Measurements from ENCODE around the gene PPP2R2B.

Gene PPP2R2B

GRCh38 chr5:146600376-146600775, 278.2 kb downstream of the PPP2R2B start:
- no peaks in the 10 kb centered on the region for H3K36me3 Mint-ChIP-seq
- H3K9me3 Mint-ChIP-seq = no peaks in the 10 kb centered on the region
- H3K27ac Mint-ChIP-seq = no peak overlapping the region
- DNase-seq (ENCODE audit: low spot score in 2 of 2) = no peak
- no peak for ATAC-seq
- no peak overlapping the region for H3K4me3 Mint-ChIP-seq
- H3K4me1 Mint-ChIP-seq = no peaks in the 10 kb centered on the region

GRCh38 chr5:146599261-146599660, 279.3 kb downstream of the PPP2R2B start:
- ATAC-seq (no peak), DNase-seq (ENCODE audit: low spot score in 2 of 2) (no peak)
- no peaks in the 10 kb centered on the region for H3K36me3 Mint-ChIP-seq
- H3K4me1 Mint-ChIP-seq = no peaks in the 10 kb centered on the region
- H3K4me3 Mint-ChIP-seq = no peak overlapping the region
- H3K9me3 Mint-ChIP-seq = no peaks in the 10 kb centered on the region
- H3K27ac Mint-ChIP-seq = no peak overlapping the region

- no peak for DNase-seq (ENCODE audit: low spot score in 2 of 2)
- no peak for ATAC-seq
- Mint-ChIP-seq H3K4me1 (no peaks in the 10 kb centered on the region), H3K9me3 (no peaks in the 10 kb centered on the region), H3K4me3 (no peak overlapping the region), H3K36me3 (peaks cover 23% of the 10 kb centered on the region), H3K27ac (no peak overlapping the region)
Observed at GRCh38 chr5:146595088-146595487, 283.5 kb downstream of the PPP2R2B start.

- no peaks in the 10 kb centered on the region for H3K9me3 Mint-ChIP-seq
- no peak overlapping the region for H3K4me3 Mint-ChIP-seq
- DNase-seq (ENCODE audit: low spot score in 2 of 2) = no peak
- H3K27ac Mint-ChIP-seq = no peak overlapping the region
- peaks cover 35% of the 10 kb centered on the region for H3K36me3 Mint-ChIP-seq
- H3K4me1 Mint-ChIP-seq = no peaks in the 10 kb centered on the region
- no peak for ATAC-seq
Observed at GRCh38 chr5:146592352-146592751, 286.2 kb downstream of the PPP2R2B start.

- DNase-seq (ENCODE audit: low spot score in 2 of 2) (no peak), ATAC-seq (no peak)
- no peak overlapping the region for H3K4me3 Mint-ChIP-seq
- no peaks in the 10 kb centered on the region for H3K9me3 Mint-ChIP-seq
- no peak overlapping the region for H3K27ac Mint-ChIP-seq
- no peaks in the 10 kb centered on the region for H3K4me1 Mint-ChIP-seq
- peaks cover 33% of the 10 kb centered on the region for H3K36me3 Mint-ChIP-seq
Observed at GRCh38 chr5:146589028-146589345, 289.6 kb downstream of the PPP2R2B start.

- H3K27ac Mint-ChIP-seq = no peak overlapping the region
- no peak overlapping the region for H3K4me3 Mint-ChIP-seq
- H3K36me3 Mint-ChIP-seq = peaks cover 29% of the 10 kb centered on the region
- no peaks in the 10 kb centered on the region for H3K9me3 Mint-ChIP-seq
- DNase-seq (ENCODE audit: low spot score in 2 of 2) (no peak), ATAC-seq (no peak)
- no peaks in the 10 kb centered on the region for H3K4me1 Mint-ChIP-seq
Observed at GRCh38 chr5:146588331-146589027, 290.1 kb downstream of the PPP2R2B start.

- no peak overlapping the region for H3K4me3 Mint-ChIP-seq
- H3K27ac Mint-ChIP-seq = no peak overlapping the region
- no peak for DNase-seq (ENCODE audit: low spot score in 2 of 2)
- no peaks in the 10 kb centered on the region for H3K9me3 Mint-ChIP-seq
- no peaks in the 10 kb centered on the region for H3K4me1 Mint-ChIP-seq
- no peak for ATAC-seq
- H3K36me3 Mint-ChIP-seq = peaks cover 28% of the 10 kb centered on the region
Observed at GRCh38 chr5:146586752-146587151, 291.8 kb downstream of the PPP2R2B start.

GRCh38 chr5:146584750-146585149, 293.8 kb downstream of the PPP2R2B start:
- H3K4me1 Mint-ChIP-seq = no peaks in the 10 kb centered on the region
- DNase-seq (ENCODE audit: low spot score in 2 of 2) (no peak), ATAC-seq (no peak)
- H3K9me3 Mint-ChIP-seq = peaks cover 2% of the 10 kb centered on the region
- H3K4me3 Mint-ChIP-seq = no peak overlapping the region
- peaks cover 8% of the 10 kb centered on the region for H3K36me3 Mint-ChIP-seq
- no peak overlapping the region for H3K27ac Mint-ChIP-seq

- no peaks in the 10 kb centered on the region for H3K36me3 Mint-ChIP-seq
- DNase-seq (ENCODE audit: low spot score in 2 of 2) = no peak
- no peaks in the 10 kb centered on the region for H3K4me1 Mint-ChIP-seq
- H3K4me3 Mint-ChIP-seq = no peak overlapping the region
- H3K9me3 Mint-ChIP-seq = peaks cover 7% of the 10 kb centered on the region
- no peak overlapping the region for H3K27ac Mint-ChIP-seq
- no peak for ATAC-seq
Observed at GRCh38 chr5:146582051-146582596, 296.4 kb downstream of the PPP2R2B start.

- no peak overlapping the region for H3K4me3 Mint-ChIP-seq
- H3K9me3 Mint-ChIP-seq = peaks cover 18% of the 10 kb centered on the region
- ATAC-seq = no peak
- H3K27ac Mint-ChIP-seq = no peak overlapping the region
- DNase-seq (ENCODE audit: low spot score in 2 of 2) = no peak
- no peaks in the 10 kb centered on the region for H3K36me3 Mint-ChIP-seq
- no peaks in the 10 kb centered on the region for H3K4me1 Mint-ChIP-seq
Observed at GRCh38 chr5:146580237-146580636, 298.3 kb downstream of the PPP2R2B start.

GRCh38 chr5:146574713-146575112, 303.8 kb downstream of the PPP2R2B start:
- no peak for DNase-seq (ENCODE audit: low spot score in 2 of 2)
- H3K4me1 Mint-ChIP-seq = no peaks in the 10 kb centered on the region
- H3K4me3 Mint-ChIP-seq = no peak overlapping the region
- no peak overlapping the region for H3K27ac Mint-ChIP-seq
- no peak for ATAC-seq
- H3K36me3 Mint-ChIP-seq = no peaks in the 10 kb centered on the region
- peaks cover 16% of the 10 kb centered on the region for H3K9me3 Mint-ChIP-seq

- H3K4me3 Mint-ChIP-seq = no peak overlapping the region
- no peak for DNase-seq (ENCODE audit: low spot score in 2 of 2)
- ATAC-seq = no peak
- H3K36me3 Mint-ChIP-seq = no peaks in the 10 kb centered on the region
- no peaks in the 10 kb centered on the region for H3K4me1 Mint-ChIP-seq
- no peak overlapping the region for H3K27ac Mint-ChIP-seq
- no peaks in the 10 kb centered on the region for H3K9me3 Mint-ChIP-seq
Observed at GRCh38 chr5:146568161-146568560, 310.4 kb downstream of the PPP2R2B start.

GRCh38 chr5:146565764-146566367, 312.7 kb downstream of the PPP2R2B start:
- Mint-ChIP-seq H3K9me3 (no peaks in the 10 kb centered on the region), H3K4me1 (no peaks in the 10 kb centered on the region), H3K27ac (no peak overlapping the region), H3K4me3 (no peak overlapping the region), H3K36me3 (no peaks in the 10 kb centered on the region)
- ATAC-seq = peak; percentile 89
- peak; percentile 12 to 75 for DNase-seq (ENCODE audit: low spot score in 2 of 2)

GRCh38 chr5:146564007-146564762, 314.4 kb downstream of the PPP2R2B start:
- no peaks in the 10 kb centered on the region for H3K4me1 Mint-ChIP-seq
- no peaks in the 10 kb centered on the region for H3K9me3 Mint-ChIP-seq
- no peaks in the 10 kb centered on the region for H3K36me3 Mint-ChIP-seq
- ATAC-seq (no peak), DNase-seq (ENCODE audit: low spot score in 2 of 2) (no peak)
- H3K4me3 Mint-ChIP-seq = no peak overlapping the region
- no peak overlapping the region for H3K27ac Mint-ChIP-seq

- no peak overlapping the region for H3K27ac Mint-ChIP-seq
- H3K36me3 Mint-ChIP-seq = no peaks in the 10 kb centered on the region
- no peak overlapping the region for H3K4me3 Mint-ChIP-seq
- H3K4me1 Mint-ChIP-seq = no peaks in the 10 kb centered on the region
- DNase-seq (ENCODE audit: low spot score in 2 of 2) (no peak), ATAC-seq (no peak)
- H3K9me3 Mint-ChIP-seq = no peaks in the 10 kb centered on the region
Observed at GRCh38 chr5:146562461-146562860, 316.1 kb downstream of the PPP2R2B start.

- no peak for ATAC-seq
- no peak overlapping the region for H3K27ac Mint-ChIP-seq
- H3K4me3 Mint-ChIP-seq = no peak overlapping the region
- H3K4me1 Mint-ChIP-seq = no peaks in the 10 kb centered on the region
- no peaks in the 10 kb centered on the region for H3K9me3 Mint-ChIP-seq
- no peaks in the 10 kb centered on the region for H3K36me3 Mint-ChIP-seq
- DNase-seq (ENCODE audit: low spot score in 2 of 2) = no peak
Observed at GRCh38 chr5:146561711-146562110, 316.8 kb downstream of the PPP2R2B start.
